Uterus (tissue), 4 donors: Measurements from ENCODE around the gene AKR7A2. TPM values are rescaled to one million over a fixed set of nuclear protein-coding genes. Genes with fewer than 3 reads are reported as not detected.

Experiments used
- DNase-seq, 2 donors: peaks; one replicate each; pipeline ENCODE4 v3.0.0-alpha.2; 2019 to 2020
- H3K27ac ChIP-seq, 2 donors: fragments of 200-600 bp; sonication (generic); 1 replicate in 1 of 2; 2 replicates in 1 of 2; pipeline ENCODE4 v1.5.1; 2016 to 2018
- H3K27me3 ChIP-seq, 2 donors: fragments of 200-600 bp; sonication (generic); one replicate each; pipeline ENCODE4 v1.5.1; 2018 to 2019; ENCODE audit warnings: control low read depth in 1 of 2
- H3K36me3 ChIP-seq, 2 donors: fragments of 200-600 bp; sonication (generic); one replicate each; pipeline ENCODE4 v1.5.1; 2019; ENCODE audit warnings: control low read depth in 1 of 2
- H3K4me1 ChIP-seq, 2 donors: fragments of 200-600 bp; sonication (generic); one replicate each; pipeline ENCODE4 v1.5.1; 2018 to 2019; ENCODE audit warnings: control low read depth in 1 of 2
- H3K4me3 ChIP-seq, 2 donors: fragments of 200-600 bp; sonication (generic); 1 replicate in 1 of 2; 2 replicates in 1 of 2; pipeline ENCODE4 v1.5.1; 2018 to 2019; ENCODE audit warnings: mild to moderate bottlenecking in 1 of 2
- H3K9me3 ChIP-seq, 2 donors: fragments of 200-600 bp; sonication (generic); one replicate each; pipeline ENCODE4 v1.5.1; 2019; ENCODE audit warnings: control low read depth in 1 of 2
- POLR2A ChIP-seq, 2 donors: fragments of 450-650 bp; IDR thresholded peaks; one replicate each; pipeline ENCODE4 v1.6.1; 2016; ENCODE audit warnings: antibody characterized with exemption in 2 of 2, mild to moderate bottlenecking in 1 of 2, moderate library complexity in 1 of 2
- intact Hi-C: fragments of 100-400 bp; cut with DNase I; formaldehyde crosslinking; loops from one replicate; pipeline ENCODE4 v1.15.1; 2023; ENCODE audit warnings: low total_unique reads
- total RNA-seq, 4 donors: library from RNA; depleted of rRNA in 3 of 4; stranded (reverse); fragments of >200 nt in 3 of 4; gene quantifications; one replicate each; pipeline versions ENCODE4 v1.1.0 to v1.2.4, GENCODE V29; 2014 to 2023
- TF ChIP-seq, protein P1 (sequence below), 4 experiments: fragments of 200-600 bp in 2 of 4; fragments of 450-650 bp in 2 of 4; sonication (generic) in 2 of 4; IDR thresholded peaks; one replicate each; pipeline ENCODE4 v1.5.1; 2016 to 2019; ENCODE audit warnings: antibody characterized with exemption in 4 of 4, mild to moderate bottlenecking in 2 of 4, moderate library complexity in 1 of 4
- donor health status: DM: yes; HTN: yes; CAD: no.

AKR7A2 gene
- total RNA-seq, 4 donors from 2014 or later: 5.6 to 108 (median 33.6) TPM

DNA sequence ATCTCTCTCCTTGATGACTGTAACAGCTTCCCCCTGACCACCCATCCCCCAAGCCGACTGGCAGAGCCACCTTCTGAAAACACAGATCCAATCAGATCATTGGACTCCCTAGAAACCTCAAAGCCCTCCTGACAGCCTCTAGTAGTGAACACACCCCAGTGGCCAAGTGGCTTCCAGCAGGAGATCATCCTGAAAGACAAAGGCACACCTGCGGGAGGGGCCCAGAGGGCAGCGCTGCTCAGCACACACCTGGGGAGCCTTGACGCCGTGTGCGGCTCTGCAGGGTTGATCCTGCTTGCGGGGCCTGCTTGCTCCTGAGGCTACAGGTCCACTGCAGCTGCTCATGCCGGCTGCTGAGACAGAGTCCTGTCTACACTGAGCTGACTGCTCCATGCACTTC lies 41.7 kb upstream of the AKR7A2 start:
- peaks cover 0 to 4% of the 10 kb centered on the region in 2 donors for H3K4me1 ChIP-seq
- no peak overlapping the region for H3K4me3 ChIP-seq
- TF ChIP-seq, protein P1, sequence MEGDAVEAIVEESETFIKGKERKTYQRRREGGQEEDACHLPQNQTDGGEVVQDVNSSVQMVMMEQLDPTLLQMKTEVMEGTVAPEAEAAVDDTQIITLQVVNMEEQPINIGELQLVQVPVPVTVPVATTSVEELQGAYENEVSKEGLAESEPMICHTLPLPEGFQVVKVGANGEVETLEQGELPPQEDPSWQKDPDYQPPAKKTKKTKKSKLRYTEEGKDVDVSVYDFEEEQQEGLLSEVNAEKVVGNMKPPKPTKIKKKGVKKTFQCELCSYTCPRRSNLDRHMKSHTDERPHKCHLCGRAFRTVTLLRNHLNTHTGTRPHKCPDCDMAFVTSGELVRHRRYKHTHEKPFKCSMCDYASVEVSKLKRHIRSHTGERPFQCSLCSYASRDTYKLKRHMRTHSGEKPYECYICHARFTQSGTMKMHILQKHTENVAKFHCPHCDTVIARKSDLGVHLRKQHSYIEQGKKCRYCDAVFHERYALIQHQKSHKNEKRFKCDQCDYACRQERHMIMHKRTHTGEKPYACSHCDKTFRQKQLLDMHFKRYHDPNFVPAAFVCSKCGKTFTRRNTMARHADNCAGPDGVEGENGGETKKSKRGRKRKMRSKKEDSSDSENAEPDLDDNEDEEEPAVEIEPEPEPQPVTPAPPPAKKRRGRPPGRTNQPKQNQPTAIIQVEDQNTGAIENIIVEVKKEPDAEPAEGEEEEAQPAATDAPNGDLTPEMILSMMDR (IDR thresholded peaks at IDR 0.05): no peak
- no peak for TF ChIP-seq POLR2A (IDR thresholded peaks at IDR 0.05)
- no peaks in the 10 kb centered on the region for H3K9me3 ChIP-seq
- H3K27ac ChIP-seq: peak overlapping the region; percentile 52 to 74
- no peaks in the 10 kb centered on the region for H3K36me3 ChIP-seq
- no peaks in the 10 kb centered on the region for H3K27me3 ChIP-seq
- DNase-seq: no peak
- intact Hi-C loops: no loop called here

DNA sequence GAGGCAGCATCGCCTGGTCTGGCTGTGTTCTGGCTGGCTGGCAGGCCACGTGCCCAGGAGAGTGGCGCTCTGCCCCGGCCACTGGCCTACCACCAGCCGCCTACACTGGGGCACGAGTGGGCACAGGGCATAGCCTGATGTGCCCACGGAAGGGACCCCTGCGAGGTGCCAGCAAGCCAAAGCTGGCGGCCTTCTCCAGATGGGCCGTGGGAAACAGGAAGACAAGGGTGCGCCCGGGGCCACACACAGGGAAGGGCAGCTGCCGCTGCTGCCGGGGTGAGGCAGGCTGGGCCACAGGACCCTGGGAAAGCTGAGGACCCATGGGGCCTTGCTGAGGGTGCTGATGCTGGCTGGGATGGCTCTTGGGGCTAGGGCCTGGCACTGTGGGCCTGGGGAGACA lies 40.9 kb upstream of the AKR7A2 start:
- intact Hi-C loops: no loop called here
- no peaks in the 10 kb centered on the region for H3K9me3 ChIP-seq
- DNase-seq: no peak
- no peak overlapping the region for H3K4me3 ChIP-seq
- peak overlapping the region; percentile 52 to 74 for H3K27ac ChIP-seq
- no peaks in the 10 kb centered on the region for H3K27me3 ChIP-seq
- no peaks in the 10 kb centered on the region for H3K36me3 ChIP-seq
- no peak for TF ChIP-seq POLR2A (IDR thresholded peaks at IDR 0.05)
- TF ChIP-seq, protein P1 (IDR thresholded peaks at IDR 0.05): no peak
- H3K4me1 ChIP-seq: peaks cover 0 to 6% of the 10 kb centered on the region in 2 donors

DNA sequence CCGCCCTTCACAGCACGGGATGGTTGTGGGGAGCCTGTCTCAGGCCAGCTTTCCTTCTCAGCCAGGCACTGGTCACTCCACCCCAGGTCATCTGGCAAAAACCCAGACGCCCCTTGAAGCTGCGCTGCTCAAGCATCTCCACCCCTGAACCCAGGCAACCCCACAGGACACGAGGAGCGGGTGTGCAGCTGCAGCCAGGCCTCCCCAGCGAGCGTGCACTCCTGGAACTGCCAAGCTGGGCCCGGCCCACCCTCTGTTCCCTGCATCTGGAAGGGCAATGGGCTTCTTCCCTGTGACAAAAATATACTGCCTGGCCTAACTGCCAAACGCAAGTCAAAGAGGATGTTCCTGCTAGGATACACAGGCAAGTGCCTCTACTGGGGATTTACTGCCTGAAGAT lies 39.9 kb upstream of the AKR7A2 start:
- TF ChIP-seq, protein P1 (IDR thresholded peaks at IDR 0.05): no peak
- TF ChIP-seq POLR2A (IDR thresholded peaks at IDR 0.05): no peak
- Histone ChIP-seq H3K27me3 (no peaks in the 10 kb centered on the region), H3K27ac (peak overlapping the region; percentile 52 to 74), H3K4me3 (no peak overlapping the region), H3K4me1 (peaks cover 0 to 6% of the 10 kb centered on the region in 2 donors), H3K9me3 (no peaks in the 10 kb centered on the region), H3K36me3 (no peaks in the 10 kb centered on the region)
- intact Hi-C loops: no loop called here
- peak; percentile 63 to 77 for DNase-seq

GRCh38 chr1:19350566-19350965 lies 38.6 kb upstream of the AKR7A2 start:
- H3K4me3 ChIP-seq: no peak overlapping the region
- no peaks in the 10 kb centered on the region for H3K9me3 ChIP-seq
- no peak for DNase-seq
- TF ChIP-seq, protein P1 (IDR thresholded peaks at IDR 0.05): no peak
- no peak for TF ChIP-seq POLR2A (IDR thresholded peaks at IDR 0.05)
- H3K36me3 ChIP-seq: no peaks in the 10 kb centered on the region
- peaks cover 0 to 6% of the 10 kb centered on the region in 2 donors for H3K4me1 ChIP-seq
- H3K27ac ChIP-seq: no peak overlapping the region
- no peaks in the 10 kb centered on the region for H3K27me3 ChIP-seq
- intact Hi-C loops: no loop called here

GRCh38 chr1:19349999-19350398 lies 38.1 kb upstream of the AKR7A2 start:
- Histone ChIP-seq H3K4me3 (no peak overlapping the region), H3K27ac (no peak overlapping the region), H3K27me3 (no peaks in the 10 kb centered on the region), H3K9me3 (no peaks in the 10 kb centered on the region), H3K4me1 (peaks cover 0 to 6% of the 10 kb centered on the region in 2 donors), H3K36me3 (no peaks in the 10 kb centered on the region)
- no peak for DNase-seq
- no peak for TF ChIP-seq POLR2A (IDR thresholded peaks at IDR 0.05)
- TF ChIP-seq, protein P1 (IDR thresholded peaks at IDR 0.05): no peak
- intact Hi-C loops: loop anchor here (10.0 kb wide), 2 partner anchors 45 to 305 kb away; no protein-coding TSS in a partner anchor
